Measurements from ENCODE around the gene MAP6.

- TF ChIP-seq, protein P1, sequence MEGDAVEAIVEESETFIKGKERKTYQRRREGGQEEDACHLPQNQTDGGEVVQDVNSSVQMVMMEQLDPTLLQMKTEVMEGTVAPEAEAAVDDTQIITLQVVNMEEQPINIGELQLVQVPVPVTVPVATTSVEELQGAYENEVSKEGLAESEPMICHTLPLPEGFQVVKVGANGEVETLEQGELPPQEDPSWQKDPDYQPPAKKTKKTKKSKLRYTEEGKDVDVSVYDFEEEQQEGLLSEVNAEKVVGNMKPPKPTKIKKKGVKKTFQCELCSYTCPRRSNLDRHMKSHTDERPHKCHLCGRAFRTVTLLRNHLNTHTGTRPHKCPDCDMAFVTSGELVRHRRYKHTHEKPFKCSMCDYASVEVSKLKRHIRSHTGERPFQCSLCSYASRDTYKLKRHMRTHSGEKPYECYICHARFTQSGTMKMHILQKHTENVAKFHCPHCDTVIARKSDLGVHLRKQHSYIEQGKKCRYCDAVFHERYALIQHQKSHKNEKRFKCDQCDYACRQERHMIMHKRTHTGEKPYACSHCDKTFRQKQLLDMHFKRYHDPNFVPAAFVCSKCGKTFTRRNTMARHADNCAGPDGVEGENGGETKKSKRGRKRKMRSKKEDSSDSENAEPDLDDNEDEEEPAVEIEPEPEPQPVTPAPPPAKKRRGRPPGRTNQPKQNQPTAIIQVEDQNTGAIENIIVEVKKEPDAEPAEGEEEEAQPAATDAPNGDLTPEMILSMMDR (IDR thresholded peaks at IDR 0.05; ENCODE audit: low read length) = no peak
- TF ChIP-seq EZH2 (optimal IDR thresholded peaks at IDR 0.05; ENCODE audit: low read depth, low read length) = no peak
Observed at GRCh38 chr11:75665990-75666389, 2.8 kb downstream of the MAP6 start.

Measured in MM.1S (cell line).